HG03280 (cell line): ENCODE results near the gene PRRT2.
"Not testable (repeated sequence)": the region's sequence is repeated elsewhere in the genome, so short reads cannot be mapped to it uniquely, and the experiment has no call there.

Experiments used
- ATAC-seq: cut with Tn5 transposase; IDR thresholded peaks from one replicate; pipeline ENCODE4 v1.9.1; 2021; ENCODE audit warnings: mild to moderate bottlenecking, moderate library complexity; ENCODE audit not compliant: unreplicated experiment

Gene PRRT2

DNA sequence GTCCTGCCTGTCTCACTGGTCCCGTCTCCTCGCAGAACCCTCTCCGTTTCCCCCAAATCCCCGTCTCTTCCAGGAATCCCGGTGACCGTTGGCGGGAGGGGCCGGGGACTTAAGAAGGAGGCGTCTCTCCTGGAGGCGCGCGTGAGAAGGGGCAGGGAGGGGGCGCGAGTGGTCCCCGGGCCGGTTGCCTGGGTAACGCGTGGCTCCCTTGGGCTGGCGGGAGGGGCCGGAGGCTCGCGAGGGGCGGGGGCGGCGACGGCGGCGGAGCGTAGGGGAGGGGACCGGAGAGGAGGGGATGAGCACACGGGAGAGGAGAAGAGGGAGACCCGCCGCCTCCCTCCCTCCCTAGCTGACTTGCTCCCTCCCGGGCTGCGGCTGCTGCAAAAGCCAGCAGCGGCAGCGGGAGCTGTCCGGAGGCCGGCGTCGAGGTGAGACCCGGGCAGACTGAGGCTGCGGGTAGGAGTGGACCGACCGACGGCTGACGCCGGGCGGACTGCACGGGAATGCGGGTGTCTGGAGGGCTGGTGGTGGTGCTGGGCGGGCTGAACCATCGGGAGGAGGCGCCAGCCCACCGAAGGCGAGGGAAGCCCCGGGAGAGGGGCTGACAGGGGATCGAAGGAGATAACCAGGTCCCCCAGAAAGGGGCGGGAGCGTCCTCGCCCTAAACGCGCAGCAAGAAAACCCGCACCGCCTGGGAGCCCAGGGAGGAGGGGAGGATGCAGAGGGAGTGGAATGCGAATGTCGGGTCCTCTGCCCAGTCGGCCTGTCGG lies at the start of gene PRRT2:
PRRT2 (plus strand) TSS at position 298 of the 770 bp plus-strand sequence. CDS start 862 bp downstream, outside the sequence.
- ATAC-seq: no peak

DNA sequence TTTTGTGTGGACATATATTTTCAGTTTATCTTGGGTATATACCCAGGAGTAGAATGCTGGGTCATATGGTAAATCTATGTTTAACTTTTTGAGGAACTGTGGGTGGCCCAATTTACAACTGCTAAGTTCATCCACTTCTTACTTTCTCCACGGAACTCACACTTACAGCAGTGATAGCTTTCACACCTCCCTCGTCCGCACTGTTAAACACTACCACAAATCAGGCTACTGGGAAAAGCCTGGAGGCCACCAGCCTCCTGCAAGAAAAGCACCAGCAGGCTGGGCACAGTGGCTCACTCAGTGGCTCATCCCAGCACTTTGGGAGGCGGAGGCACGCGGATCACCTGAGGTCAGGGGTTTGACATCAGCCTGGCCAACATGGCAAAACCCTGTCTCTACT lies 48.7 kb upstream of the PRRT2 start:
- no peak for ATAC-seq

DNA sequence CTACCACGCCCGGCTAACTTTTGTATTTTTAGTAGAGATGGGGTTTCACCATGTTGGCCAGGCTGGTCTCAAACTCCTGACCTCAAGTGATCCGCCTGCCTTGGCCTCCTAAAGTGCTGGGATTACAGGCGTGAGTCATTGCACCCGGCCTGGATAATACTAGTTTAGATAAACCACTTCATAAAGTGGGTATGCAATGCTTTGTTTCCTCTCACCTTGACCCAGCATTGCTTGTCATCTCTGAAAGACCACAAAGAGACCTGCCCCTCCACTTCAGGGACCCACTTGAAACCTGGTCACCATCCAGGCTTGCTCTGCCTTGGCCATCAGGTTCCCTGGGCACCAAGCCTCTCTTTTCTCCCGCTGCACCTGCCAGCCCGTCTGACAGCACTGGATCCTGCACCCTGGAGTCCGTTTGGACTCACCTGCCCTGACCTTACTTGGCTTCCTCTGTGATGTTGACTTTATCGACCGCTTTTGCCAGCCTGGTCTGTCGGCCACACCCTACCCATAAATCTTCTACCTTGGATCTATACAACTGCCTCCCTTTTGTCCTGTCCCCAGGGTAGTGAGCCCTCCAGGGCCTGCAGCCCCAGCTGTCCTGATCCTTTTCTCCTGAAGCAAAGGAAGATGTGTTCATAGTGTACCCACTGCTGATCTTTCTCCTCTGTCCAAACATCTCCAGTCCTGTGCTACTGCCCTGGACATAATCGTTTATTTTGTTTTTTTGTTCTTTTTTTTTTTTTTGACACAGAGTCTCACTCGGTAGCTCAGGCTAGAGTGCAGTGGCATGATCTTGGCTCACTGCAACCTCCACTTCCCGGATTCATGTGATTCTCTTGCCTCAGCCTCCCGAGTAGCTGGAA lies 46.6 kb upstream of the PRRT2 start:
- no peak for ATAC-seq

DNA sequence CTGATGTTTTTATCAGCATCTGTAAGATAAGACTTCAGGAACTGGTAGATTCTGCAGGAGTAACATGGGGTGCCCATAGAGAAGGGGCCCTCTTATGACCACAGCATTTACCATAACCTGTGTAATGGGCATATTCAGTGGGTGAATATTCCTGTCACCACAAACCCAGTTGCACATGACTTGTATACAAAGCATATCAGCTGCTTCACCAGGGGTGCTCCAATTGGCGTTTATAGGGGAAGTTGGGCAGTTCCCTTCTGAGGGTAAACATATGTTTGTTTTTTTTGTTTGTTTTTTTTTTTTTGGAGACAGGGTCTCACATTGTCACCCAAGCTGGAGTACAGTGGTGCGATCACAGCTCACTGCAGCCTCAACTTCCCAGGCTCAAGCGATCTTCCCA lies 45.4 kb upstream of the PRRT2 start:
- no peak for ATAC-seq

DNA sequence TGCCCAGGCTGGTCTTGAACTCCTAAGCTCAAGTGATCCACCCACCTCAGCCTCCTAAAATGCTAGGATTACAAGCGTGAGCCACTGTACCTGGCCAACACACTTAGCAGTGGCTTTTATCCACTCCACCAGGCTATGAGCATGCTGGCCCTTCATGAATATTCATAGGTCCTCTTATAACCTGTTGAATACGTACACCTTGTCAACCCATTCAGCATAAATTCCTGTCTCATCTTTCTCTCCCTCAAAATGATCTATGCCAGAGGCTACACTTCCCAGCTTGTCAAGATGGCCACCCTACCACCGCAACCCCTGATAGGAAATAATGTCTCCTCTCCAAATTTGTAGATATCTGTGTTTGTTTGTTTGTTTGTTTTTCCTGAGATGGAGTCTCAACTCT lies 44.9 kb upstream of the PRRT2 start:
- ATAC-seq: no peak

DNA sequence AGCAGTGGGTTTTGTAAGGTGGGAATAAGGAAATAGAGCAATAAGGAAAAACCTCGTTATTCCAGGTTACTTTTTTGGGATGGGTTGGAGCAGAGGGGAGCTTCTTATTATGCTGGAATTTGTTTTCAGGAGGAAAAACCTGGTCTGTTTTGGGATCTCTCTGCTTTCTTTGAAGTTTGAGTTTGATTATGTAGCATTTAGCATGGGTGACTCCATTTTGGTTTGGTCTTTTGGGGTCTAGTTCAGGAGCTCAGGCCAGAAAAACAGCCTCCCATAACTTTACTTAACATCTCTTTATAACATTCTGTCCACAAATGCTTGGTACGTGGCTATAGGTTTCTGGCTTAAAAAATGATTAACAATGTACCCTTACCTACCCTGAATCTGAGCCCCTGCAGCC lies 42.5 kb upstream of the PRRT2 start:
- ATAC-seq: no peak

DNA sequence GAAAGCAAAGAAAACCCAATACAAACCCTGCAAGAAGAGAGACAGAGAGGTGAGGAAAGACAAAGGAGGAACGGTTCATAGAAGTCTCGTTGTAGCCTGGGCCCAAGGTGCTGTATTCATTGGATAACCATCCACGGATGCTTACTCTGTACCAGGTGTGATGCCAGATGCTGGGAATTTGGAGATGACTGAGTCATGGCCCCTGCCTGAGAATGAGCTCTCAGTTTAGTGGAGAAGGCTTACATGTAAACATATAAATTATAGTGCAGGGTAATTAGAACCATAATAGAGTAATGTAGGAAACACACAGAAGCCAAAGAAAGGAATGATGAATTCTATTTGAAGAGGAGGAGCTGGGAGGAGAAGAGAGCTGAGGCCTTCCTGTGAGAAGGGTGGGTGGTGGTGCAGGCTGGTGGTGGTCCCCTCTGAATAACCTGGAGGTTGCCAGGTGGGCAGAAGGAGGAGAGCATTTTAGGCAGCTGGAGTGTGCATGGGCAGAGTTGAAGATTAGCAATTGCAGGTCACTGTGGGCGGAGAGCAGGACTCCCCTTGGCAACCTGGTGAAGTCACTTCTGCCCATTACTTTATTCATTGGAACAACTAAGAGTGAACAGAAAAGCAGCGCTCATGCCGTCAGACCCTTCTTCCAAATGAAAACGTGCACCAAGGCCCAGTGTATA lies 41.6 kb upstream of the PRRT2 start:
- ATAC-seq: no peak

DNA sequence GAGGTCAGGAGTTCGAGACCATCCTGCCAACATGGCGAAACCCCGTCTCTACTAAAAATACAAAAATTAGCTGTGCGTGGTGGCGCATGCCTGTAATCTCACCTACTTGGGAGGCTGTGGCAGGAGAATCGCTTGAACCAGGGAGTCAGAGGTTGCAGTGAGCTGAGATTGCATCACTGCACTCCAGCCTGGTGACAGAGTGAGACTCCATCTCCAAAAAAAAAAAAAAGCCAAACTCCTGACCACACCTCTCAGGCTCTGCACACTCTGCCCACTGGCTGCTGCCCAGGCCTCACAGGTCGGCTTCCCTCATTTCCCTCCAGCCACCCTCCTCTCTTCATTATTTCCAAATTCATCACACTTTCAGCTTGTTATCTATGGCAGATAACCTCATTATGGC lies 39.7 kb upstream of the PRRT2 start:
- not testable (repeated sequence) for ATAC-seq

DNA sequence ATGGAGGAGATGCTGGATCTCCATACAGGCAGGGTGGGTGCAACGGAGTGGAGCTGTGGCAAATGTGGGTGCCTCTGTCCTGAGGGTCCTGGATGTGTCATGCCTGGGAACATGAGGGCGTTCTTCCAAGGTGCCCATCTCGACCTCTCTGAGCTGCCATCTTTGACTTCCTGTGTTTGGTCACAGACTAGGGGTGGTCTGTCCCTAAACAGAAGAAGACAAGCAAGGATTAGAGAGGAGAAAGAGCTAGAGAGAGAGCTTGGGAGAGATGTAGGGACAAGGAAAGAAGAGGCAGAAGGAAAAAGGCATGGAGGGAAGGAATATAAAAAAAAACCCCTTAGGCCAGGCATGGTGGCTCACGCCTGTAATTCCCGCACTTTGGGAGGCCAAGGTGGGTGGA lies 37.3 kb upstream of the PRRT2 start:
- ATAC-seq: no peak

DNA sequence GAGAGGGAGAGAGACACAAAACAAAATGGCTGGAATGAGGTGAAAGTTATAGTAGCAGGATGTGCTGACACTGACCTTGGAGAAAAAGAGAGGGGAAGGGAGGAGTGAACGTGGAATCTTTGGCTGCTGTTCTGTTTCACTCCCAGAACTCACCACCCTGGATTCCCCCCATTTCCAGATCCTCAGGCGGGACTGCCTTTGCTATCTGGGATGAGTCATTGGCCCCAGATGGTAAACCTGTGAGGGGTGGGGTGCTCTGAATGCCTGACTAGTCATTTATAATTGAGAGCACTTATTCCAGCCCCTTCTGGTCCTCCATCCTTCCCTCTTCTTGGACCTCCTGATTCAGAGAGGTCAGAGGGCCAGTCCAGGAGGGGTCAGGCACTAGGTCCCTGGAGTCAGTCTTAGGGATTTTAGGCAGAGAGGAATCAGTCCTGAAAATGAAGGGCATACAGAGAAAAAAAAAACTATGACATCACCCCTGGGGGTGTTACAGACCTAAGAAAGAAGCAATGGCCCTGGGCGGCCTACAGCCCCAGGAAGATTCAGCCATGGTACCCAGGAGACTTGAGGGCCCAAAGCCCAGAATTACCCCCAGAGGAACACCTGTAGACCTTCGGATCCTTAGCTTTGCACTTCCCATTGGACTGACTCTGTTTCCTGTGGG lies 36.1 kb upstream of the PRRT2 start:
- ATAC-seq: no peak

DNA sequence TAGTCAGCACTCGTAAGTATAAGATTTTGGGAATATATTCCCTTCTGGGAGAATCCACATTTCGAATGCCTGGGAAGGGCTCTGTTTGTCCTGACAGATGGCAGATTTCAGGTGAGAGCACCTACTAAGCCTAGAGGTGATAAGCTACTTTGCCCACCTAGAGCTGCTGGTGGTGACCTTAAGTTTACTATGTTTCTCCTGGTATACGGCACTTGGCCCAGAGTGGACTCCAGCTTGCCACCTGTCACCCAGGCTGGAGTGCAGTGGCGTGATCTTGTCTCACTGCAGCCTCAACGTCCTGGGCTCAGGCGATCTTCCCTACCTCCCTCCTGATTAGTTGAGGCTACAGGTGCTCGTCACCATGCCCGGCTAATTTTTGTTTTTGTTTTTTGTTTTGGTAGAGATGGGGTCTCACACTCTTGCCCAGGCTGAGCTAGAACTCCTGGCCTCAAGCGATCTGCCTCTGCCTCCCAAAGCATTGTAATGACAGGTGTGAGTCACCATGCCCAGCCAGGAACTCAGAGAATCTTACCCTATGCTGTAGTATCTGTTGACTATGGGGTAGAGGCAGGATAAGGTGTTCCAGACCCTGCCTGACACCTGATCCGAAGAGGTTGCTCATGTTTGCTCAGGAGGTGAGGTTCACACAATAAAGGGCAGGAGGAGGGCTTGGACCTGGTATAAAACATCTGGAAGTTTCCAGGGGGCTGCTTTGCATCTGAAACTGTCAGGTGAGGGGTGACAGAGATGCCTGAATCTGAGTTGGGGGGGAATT lies 34.2 kb upstream of the PRRT2 start, which contains the start of gene ZG16:
ZG16 (plus strand) TSS at position 681 of the 775 bp plus-strand sequence. CDS start 1,011 bp downstream, outside the sequence.
- no peak for ATAC-seq

DNA sequence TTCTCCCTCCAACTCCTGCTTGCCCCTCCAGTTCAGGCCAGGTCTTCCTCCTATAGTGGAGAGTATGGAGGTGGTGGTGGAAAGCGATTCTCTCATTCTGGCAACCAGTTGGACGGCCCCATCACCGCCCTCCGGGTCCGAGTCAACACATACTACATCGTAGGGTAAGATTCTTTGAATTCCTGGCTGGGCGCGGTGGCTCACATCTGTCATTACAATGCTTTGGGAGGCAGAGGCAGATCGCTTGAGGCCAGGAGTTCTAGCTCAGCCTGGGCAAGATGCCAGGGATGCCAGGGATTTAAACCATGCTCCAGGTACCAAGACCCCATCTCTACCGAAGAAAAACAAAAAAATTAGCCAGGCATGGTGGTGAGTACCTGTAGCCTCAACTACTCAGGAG lies 32.5 kb upstream of the PRRT2 start:
- no peak for ATAC-seq

DNA sequence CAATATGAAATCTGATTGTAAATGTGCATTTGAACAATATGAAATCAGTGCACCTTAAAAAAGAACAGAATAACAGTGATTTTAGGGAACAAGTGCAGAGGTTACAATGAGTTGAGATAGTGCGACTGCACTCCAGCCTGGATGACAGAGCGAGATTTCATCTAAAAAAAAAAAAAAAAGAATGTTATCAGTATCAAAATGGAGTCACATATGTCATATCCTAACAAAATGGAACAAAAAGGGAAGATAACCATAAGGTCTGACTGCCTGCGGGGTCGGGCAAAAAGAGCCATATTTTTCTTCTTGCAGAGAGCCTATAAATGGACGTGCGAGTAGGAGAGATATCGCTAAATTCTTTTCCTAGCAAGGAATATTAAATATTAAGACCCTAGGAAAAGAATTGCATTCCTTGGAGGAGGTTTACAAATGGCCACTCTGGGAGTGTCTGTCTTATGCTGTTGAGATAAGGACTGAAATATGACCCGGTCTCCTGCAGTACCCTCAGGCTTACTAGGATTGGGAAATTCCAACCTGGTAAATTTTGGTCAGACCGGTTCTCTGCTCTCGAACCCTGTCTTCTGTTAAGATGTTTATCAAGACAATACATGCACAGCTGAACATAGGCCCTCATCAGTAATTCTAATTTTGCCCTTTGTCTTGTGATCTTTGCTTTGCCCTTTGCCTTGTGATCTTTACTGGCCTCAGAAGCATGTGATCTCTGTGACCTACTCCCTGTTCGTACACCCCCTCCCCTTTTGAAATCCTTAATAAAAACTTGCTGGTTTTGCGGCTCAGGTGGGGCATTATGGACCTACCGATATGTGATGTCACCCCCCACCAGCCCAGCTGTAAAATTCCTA lies 28.7 kb upstream of the PRRT2 start:
- ATAC-seq: not testable (repeated sequence)

DNA sequence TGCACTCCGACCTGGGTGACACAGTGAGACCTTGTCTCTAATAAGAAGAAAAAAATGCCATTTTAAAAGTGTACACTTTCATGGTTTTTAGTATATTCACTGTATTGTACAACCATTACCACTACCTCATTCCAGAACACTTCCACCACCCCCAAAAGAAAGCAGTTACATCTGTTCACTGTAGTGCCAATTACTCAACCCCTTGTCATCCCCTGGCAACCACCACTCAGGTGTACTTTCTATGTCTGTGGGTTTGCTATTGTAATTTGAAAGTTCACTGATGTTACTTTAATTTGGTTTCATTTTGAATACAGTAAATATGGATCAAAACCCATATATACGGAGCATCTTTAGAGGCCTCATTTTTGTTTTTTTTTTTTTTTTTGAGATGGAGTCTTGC lies 27.8 kb upstream of the PRRT2 start:
- ATAC-seq: no peak

DNA sequence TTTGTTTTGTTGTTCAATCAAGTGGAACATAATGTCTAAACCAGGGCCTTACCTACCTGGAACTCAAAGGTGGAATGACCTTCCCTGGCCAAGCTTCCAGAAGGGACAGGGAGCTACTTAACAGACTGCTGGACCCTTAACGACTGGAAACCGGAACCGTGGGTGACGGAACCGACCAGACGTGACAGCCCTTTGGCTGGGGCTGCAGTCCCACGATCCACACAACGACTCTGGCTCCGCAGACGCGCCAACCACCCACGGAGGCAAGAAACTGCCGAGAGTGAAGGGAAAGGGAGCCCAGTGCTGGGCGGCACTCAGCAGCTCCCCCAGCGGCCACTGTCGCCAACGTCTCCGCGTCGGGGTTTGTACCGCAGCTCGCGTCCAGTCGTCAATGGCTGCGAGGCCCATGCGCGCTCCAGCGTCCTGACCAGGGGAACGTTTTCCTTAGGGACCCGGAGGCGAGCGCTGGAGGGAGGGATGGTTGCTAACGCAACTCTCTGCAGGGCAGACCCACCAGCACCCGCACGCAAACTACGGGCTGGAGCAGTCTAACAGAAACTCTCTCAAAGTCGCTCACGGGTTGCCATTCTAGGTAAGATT lies 27.0 kb upstream of the PRRT2 start:
- ATAC-seq: no peak

DNA sequence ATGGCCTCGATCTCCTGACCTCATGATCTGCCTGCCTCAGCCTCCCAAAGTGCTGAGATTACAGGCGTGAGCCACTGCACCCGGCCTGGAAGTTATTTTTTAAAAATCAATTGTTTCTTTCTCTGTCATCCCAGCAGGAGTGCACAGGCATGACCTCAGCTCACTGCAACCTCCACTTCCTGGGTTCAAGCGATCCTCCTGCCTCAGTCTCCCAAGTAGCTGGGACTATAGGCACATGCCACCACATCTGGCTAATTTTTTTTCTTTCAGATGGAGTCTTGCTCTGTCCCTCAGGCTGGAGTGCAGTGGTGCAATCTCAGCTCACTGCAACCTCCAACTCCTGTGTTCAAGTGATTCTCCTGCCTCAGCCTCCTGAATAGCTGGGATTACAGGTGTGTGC lies 24.8 kb upstream of the PRRT2 start:
- not testable (repeated sequence) for ATAC-seq

DNA sequence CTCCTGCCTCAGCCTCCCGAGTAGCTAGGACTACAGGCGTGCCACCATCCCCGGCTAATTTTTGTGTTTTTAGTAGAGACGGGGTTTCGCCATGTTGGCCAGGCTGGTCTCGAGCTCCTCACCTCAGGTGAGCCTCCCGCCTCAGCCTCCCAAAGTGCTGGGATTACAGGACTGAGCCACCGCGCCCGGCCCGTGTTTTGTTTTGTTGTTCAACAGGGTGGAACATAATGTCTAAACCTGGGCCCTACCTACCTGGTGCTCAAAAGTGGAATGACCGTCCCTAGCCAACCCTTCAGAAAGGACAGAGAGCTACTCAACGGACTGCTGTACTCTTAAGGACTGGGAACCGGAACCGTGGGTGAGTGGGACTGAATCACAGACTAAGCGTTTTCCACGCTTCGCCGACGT lies 22.2 kb upstream of the PRRT2 start:
- no peak for ATAC-seq

DNA sequence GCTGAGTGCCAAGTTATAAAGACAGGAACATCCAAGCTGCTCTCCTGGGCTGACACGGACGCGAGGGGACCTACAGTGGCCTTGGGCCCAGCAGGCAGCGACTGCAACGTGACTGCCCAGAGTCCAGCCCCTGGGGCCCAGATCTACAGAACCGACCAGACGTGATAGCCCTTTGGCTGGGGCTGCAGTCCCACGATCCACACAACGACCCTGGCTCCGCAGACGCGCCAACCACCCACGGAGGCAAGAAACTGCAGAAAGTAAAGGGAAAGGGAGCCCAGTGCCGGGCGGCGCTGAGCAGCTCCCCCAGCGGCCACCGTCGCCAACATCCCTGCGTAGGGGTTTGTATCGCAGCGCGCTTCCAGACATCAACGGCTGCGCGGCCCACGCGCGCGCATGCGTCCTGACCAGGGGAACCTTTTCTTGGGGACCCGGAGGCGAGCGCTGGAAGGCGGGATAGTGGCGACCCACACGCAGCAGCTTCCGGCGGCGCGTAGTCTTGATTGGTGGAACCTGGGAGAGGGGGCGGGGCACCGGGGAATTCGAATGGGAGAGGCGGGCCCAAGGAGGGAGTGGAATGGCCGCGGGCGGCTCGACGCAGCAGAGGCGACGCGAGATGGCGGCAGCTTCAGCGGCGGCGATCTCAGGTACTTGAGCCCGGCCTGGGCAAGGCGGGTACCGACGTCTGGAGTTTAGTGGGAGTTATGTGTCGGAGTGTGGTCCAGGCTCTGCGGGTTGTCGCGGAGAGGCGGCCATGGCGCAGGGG lies 21.6 kb upstream of the PRRT2 start, which contains the start of gene KIF22:
KIF22 (plus strand) TSS at position 569 of the 766 bp plus-strand sequence; CDS start at position 578, 9 bp downstream.
- ATAC-seq: peak; percentile 92
